HG03354 (cell line): ENCODE results near the gene HORMAD2.
"Not testable (repeated sequence)": the region's sequence is repeated elsewhere in the genome, so short reads cannot be mapped to it uniquely, and the experiment has no call there.

Source experiments
- ATAC-seq: cut with Tn5 transposase; IDR thresholded peaks from one replicate; pipeline ENCODE4 v1.9.1; 2021; ENCODE audit warnings: mild to moderate bottlenecking; ENCODE audit not compliant: unreplicated experiment, poor library complexity, severe bottlenecking

The HORMAD2 gene

GRCh38 chr22:30092686-30093085, 12.4 kb downstream of the HORMAD2 start:
- ATAC-seq, result no peak

DNA sequence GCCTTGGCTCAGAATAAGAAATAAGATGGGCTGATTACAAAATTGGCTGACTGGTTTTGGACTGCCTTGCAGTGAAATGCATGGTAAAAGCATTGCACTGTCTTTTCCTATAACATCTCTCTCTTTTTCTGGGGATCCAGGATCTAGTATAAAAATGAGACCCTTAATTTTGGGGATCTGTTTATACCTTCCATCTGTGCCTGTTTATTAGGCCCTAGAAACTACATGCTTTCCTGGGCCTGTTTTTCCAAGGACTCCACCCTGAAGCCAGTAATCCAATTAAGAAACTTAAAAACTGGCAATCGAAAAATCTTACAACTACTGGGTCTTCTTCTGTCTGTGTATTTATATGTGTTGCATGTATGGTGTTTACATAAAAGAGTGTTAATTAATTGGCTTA, 14.5 kb downstream of the HORMAD2 start:
- ATAC-seq, result no peak

- no peak for ATAC-seq
These were observed 17.6 kb downstream of the HORMAD2 start for GRCh38 chr22:30097861-30098260.

- ATAC-seq, result not testable (repeated sequence)
These were observed 20.5 kb downstream of the HORMAD2 start for GRCh38 chr22:30100770-30101169.

DNA sequence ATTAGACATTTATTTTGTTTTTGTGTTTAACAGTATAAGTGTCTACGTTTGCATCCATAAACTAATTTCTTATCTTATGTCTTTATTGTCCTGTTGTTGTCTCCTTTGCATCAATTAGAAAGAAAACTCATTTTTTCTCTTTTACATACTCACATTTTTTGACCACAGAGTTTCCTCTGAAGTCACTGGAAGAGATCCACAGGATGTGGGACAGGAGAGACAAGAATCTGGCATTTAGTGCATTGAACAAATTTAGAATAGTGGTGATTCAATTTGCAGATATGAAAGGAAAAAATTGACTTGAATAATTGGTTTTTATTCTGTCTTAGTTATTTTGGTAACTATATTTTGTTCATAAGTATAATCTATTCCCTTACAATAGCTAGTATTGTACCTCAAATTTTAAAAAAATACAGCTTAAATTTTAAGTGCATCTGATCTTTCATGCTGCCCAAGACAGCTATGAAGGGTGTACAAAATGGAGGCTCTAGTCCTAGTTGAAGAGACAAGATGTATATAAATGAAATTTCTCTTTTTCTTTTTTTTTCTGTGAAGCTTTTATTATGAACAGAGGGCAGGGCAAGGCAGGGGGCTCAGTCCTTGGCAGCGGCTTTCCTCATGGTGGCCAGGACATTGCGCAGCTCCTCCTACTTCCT, 24.4 kb downstream of the HORMAD2 start:
- ATAC-seq, result no peak

GRCh38 chr22:30105483-30105882, 25.2 kb downstream of the HORMAD2 start:
- no peak for ATAC-seq

DNA sequence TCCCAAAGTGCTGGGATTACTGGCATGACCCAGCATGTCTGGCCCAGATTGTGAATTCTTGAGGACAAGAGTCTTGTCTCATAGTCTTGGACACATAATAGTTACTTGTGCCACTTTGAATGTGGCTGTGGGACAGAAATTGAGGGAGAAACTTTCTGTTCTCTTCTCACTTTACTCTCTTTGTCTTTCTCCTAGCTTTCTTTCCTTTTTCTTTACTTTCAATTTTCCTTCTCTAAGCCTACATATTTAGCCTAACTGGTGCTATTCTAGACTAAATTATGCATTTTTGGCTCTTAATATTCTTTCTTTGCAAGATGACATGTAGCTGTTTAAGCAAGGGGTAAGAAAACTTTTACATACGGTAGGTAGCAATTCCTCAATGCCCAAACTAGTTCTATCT, 33.2 kb downstream of the HORMAD2 start:
- no peak for ATAC-seq

- ATAC-seq, result no peak
These were observed 34.1 kb downstream of the HORMAD2 start for GRCh38 chr22:30114361-30114760.

- ATAC-seq, result no peak
These were observed 35.4 kb downstream of the HORMAD2 start for GRCh38 chr22:30115705-30116104.

DNA sequence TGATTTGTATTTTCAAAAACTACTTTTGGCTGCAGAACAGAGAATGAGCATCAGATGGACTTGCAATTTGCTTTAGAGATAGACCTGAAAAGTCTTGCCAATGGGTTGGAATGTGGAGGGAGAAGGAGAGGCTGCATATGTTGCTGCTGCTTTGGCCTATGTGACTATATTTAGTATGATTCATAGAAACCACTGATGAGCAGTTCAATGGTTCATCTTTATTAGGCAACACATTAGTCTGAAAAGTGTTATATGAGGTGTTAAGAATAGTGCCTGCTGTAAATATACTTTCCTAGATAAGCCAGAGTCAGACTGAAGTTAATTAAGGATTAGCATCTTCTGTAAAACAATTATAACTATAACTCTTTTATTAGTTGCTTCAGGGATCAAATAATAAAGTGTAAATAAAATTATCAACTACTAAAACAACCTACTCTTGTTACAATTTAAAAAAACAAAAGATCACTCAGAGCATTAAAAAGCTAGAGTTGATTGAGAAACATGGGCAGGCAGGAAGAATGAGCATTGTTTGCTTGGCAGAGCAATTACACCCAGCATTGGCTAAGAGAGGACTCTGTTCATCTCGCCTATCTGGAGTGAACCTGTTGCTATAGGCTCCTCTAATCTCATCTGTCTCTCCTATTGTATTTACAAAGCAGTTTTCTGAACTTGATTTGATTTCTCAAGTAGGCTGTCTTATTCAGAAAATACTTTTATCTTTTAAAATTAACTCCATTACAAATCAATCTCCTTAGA, 36.3 kb downstream of the HORMAD2 start:
- no peak for ATAC-seq

DNA sequence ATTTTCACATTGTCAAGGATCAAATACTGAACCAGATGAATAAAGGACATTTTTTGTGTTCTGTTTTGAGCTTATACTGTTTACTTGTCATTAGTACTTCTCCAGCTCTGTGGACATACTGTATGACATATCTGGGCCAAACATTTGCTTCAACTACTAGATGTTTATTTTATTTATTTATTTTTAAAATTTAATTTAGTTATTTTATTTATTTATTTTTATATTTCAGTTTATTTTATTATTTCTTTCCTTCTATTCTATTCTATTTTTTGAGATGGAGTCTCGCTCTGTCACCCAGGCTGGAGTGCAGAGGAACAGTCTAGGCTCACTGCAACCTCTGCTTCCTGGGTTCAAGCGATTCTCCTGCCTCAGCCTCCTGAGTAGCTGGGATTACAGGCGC, 37.0 kb downstream of the HORMAD2 start:
- no peak for ATAC-seq

- no peak for ATAC-seq
These were observed 38.0 kb downstream of the HORMAD2 start for GRCh38 chr22:30118291-30118690.

DNA sequence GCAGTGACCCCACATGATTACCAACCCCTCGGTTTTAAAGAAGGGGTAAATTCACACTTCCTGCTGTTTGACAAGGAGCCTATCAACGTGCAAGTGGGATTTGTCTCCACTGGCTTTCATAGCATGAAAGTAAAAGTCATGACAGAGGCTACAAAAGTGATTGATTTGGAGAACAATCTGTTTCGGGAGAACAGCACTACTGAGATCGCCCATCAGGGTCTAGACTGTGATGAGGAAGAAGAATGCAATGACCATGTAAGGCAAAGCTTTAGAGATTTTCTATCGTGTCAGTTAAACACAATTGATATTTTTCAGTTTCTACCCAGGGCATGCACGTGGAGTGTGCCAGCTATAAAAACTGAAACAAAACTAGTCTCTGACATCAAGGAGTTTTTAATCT, 41.7 kb downstream of the HORMAD2 start:
- ATAC-seq, result no peak

DNA sequence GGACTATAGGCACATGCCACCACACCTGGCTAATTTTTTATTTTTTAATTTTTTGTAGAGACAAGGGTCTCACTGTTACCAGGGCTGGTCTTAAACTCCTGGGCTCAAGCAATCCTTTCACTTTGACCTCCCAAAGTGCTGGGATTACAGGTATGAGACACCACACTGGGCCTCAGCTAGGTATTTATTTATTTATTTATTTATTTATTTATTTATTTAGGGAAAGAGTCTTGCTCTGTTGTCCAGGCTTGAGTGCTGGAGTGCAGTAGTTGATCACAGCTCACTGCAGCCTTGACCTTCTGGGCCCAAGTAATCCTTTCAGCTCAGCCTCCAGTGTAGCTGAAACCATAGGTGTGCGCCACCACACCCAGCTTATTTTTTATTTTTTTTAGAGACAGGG, 43.2 kb downstream of the HORMAD2 start:
- ATAC-seq, result no peak

DNA sequence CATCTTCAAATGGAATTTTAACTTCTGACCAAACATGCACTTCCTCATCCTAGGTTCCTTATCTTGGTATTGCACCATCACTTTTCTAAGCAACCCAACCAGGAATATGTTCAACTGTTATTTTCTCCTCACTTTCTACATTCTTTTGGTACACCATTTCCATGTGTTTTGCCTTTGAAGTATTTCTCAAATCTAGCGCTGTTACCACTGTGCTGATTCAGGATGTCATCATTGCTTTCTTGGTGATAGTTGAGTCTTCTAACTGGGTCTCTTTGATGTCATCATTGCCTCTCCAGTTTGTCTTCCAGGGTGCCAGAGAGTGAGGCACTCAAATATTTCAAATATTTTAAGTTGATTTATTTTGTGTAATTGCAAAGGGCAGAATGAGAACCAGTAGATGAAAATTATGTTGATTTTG, 47.5 kb downstream of the HORMAD2 start:
- ATAC-seq, result no peak

GRCh38 chr22:30128511-30128910, 48.2 kb downstream of the HORMAD2 start:
- ATAC-seq, result no peak

DNA sequence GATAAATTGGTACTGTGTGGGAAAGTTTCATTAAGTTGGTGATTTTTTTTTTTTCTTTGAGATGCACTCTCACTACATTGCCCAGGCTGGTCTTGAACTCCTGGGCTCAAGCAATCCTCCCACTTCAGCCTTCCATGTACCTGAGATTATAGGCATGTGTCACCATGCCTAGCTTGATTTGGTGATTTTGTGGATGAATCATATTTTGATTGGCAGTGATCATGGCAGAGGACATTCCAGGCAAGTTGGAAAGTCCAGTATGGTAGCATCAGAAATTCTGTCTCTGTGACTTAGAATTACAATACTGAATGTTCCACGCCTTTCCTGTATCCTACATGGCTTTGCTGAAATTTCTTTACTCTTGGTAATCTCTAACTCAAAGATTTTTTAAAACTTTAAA, 49.4 kb downstream of the HORMAD2 start:
- ATAC-seq, result no peak

- ATAC-seq, result no peak
These were observed 52.2 kb downstream of the HORMAD2 start for GRCh38 chr22:30132290-30132996.

GRCh38 chr22:30140414-30140813, 60.1 kb downstream of the HORMAD2 start:
- no peak for ATAC-seq

DNA sequence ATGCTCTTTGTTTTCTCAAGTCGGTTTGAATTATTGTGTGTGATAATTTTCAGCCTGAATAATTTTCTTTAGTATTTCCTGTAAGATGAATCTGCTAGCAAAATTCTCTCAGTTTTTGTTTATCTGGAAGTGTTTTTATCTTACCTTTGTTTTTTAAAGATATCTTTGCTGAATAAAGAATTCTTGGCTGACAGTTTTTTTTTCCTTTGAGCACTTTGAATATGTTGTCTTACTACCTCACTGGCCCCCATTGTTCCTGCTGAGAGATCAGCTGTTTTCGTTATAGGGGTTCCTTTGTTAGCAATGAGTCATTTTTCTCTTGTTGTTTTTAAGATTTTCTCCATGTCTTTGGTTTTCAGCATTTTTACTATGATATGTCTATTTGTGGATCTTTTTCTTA, 63.0 kb downstream of the HORMAD2 start:
- ATAC-seq, result no peak

GRCh38 chr22:30144391-30144790, 64.1 kb downstream of the HORMAD2 start:
- no peak for ATAC-seq
